C4-2B (cell line): Measurements from ENCODE around the gene DCAF12L2.
A peak's percentile ranks its signal among the peaks of the same experiment; 100 is the strongest.

Experiments used
- H3K27ac ChIP-seq: fragments of 450-650 bp; 2 replicates; pipeline ENCODE4 v1.5.1; 2017
- CTCF ChIP-seq: fragments of 450-650 bp; conservative IDR thresholded peaks from 2 replicates; pipeline ENCODE4 v1.5.1; 2017; ENCODE audit warnings: mild to moderate bottlenecking
- ZFX ChIP-seq: fragments of 450-650 bp; IDR thresholded peaks from 2 replicates; pipeline ENCODE4 v1.6.1; 2017

DCAF12L2 gene

GRCh38 chrX:126164226-126164625 is 1.9 kb downstream of the DCAF12L2 start:
- no peak for TF ChIP-seq CTCF
- no peak for TF ChIP-seq ZFX
- H3K27ac ChIP-seq, result no peak overlapping the region

GRCh38 chrX:126141014-126141413 is 25.1 kb downstream of the DCAF12L2 start:
- TF ChIP-seq ZFX (no peak), CTCF (peak; percentile 21)
- no peak overlapping the region for H3K27ac ChIP-seq

- no peak for TF ChIP-seq ZFX
- peak; percentile 60 for TF ChIP-seq CTCF
These were observed 28.2 kb downstream of the DCAF12L2 start for GRCh38 chrX:126137899-126138298.

GRCh38 chrX:126124721-126125120 is 41.4 kb downstream of the DCAF12L2 start:
- no peak overlapping the region for H3K27ac ChIP-seq
- TF ChIP-seq CTCF (no peak), ZFX (no peak)

More at GRCh38 chrX:126137899-126138298, 28.2 kb downstream of the DCAF12L2 start:
- no peak overlapping the region; the same call in 1 of the 2 replicates for H3K27ac ChIP-seq
